Lower leg skin (tissue), 4 donors: ENCODE measurements around the gene OGFOD2. TPM values are rescaled to one million over a fixed set of nuclear protein-coding genes. Genes with fewer than 3 reads are reported as not detected.

Source experiments
- DNase-seq, 2 donors: peaks; one replicate each; pipeline ENCODE4 v3.0.0-alpha.2; 2019; ENCODE audit warnings: low spot score in 2 of 2
- H3K4me3 ChIP-seq: fragments of 200-600 bp; sonication (generic); 2 replicates; pipeline ENCODE4 v1.5.1; 2017; ENCODE audit warnings: mild to moderate bottlenecking, low read depth; ENCODE audit not compliant: poor library complexity, severe bottlenecking
- CTCF ChIP-seq, 3 donors: fragments of 450-650 bp; IDR thresholded peaks; one replicate each; pipeline ENCODE4 v1.5.1; 2016; ENCODE audit warnings: antibody characterized with exemption in 3 of 3, mild to moderate bottlenecking in 3 of 3, moderate library complexity in 2 of 3
- POLR2A ChIP-seq, 2 donors: fragments of 450-650 bp; IDR thresholded peaks; one replicate each; pipeline ENCODE4 v1.6.1; 2016 to 2017; ENCODE audit warnings: antibody characterized with exemption in 2 of 2, mild to moderate bottlenecking in 1 of 2, moderate library complexity in 1 of 2
- WGBS, 2 donors: methylation state at CpG; one replicate each; pipeline ENCODE4 v1.1.5; 2018; 5-methylcytosine and 5-hydroxymethylcytosine counted together
- intact Hi-C: fragments of 100-400 bp; cut with DNase I; formaldehyde crosslinking; loops from one replicate; pipeline ENCODE4 v1.15.0; 2023; ENCODE audit warnings: low total_unique reads
- total RNA-seq, 4 donors: library from RNA; depleted of rRNA; stranded (reverse); fragments of >200 nt; gene quantifications; one replicate each; pipeline ENCODE4 v1.1.0, GENCODE V29; 2016

The OGFOD2 gene
- total RNA-seq, 4 donors from 2014 or later, result 6.6 to 14.1 (median 13.0) TPM

- TF ChIP-seq CTCF (IDR thresholded peaks at IDR 0.05), result no peak
- no peak for TF ChIP-seq POLR2A (IDR thresholded peaks at IDR 0.05)
- 63 to 66% methylated on average over 13 of the region's 13 CpGs for WGBS, 2 donors
- intact Hi-C loops, result no loop called here
- no peak for DNase-seq
- H3K4me3 ChIP-seq, result no peak overlapping the region
These were observed 31.8 kb upstream of the OGFOD2 start for GRCh38 chr12:122943196-122943595.

GRCh38 chr12:122944605-122945592 is 30.1 kb upstream of the OGFOD2 start:
- TF ChIP-seq CTCF (IDR thresholded peaks at IDR 0.05) (no peak), POLR2A (IDR thresholded peaks at IDR 0.05) (no peak)
- WGBS, 2 donors, result 44 to 49% methylated on average over 10 to 14 of the region's 14 CpGs
- no peak overlapping the region for H3K4me3 ChIP-seq
- intact Hi-C loops, result no loop called here
- DNase-seq, result no peak

- intact Hi-C loops, result no loop called here
- WGBS, 2 donors, result 16 to 25% methylated on average over 6 to 10 of the region's 10 CpGs
- H3K4me3 ChIP-seq, result no peak overlapping the region
- TF ChIP-seq CTCF (IDR thresholded peaks at IDR 0.05) (no peak), POLR2A (IDR thresholded peaks at IDR 0.05) (no peak)
- peak; percentile 98 to 99 for DNase-seq
These were observed 28.2 kb upstream of the OGFOD2 start for GRCh38 chr12:122946690-122947341.

GRCh38 chr12:122947352-122947792 is 27.7 kb upstream of the OGFOD2 start:
- no peak for TF ChIP-seq CTCF (IDR thresholded peaks at IDR 0.05)
- TF ChIP-seq POLR2A (IDR thresholded peaks at IDR 0.05), result no peak
- intact Hi-C loops, result no loop called here
- H3K4me3 ChIP-seq, result no peak overlapping the region
- WGBS, 2 donors, result 45% methylated on average over 12 to 14 of the region's 15 CpGs
- peak; percentile 68 to 93 for DNase-seq

- intact Hi-C loops, result loop anchor here (2.0 kb wide), 1 partner anchor 88 kb away; no protein-coding TSS in a partner anchor
- WGBS, 2 donors, result 97 to 98% methylated on average over 11 to 14 of the region's 14 CpGs
- no peak overlapping the region for H3K4me3 ChIP-seq
- TF ChIP-seq CTCF (IDR thresholded peaks at IDR 0.05) (no peak), POLR2A (IDR thresholded peaks at IDR 0.05) (no peak)
- no peak for DNase-seq
These were observed 26.4 kb upstream of the OGFOD2 start for GRCh38 chr12:122948605-122949004.
